HepG2 (cell line): ENCODE results near the gene DNAJC15.

Experiments used
- CHD2 ChIP-seq: IDR thresholded peaks from 2 replicates; pipeline ENCODE4 v1.6.1; 2011; ENCODE audit warnings: low read depth, low read length, improper control_type of control experiment
- ZNF570 ChIP-seq: sonication (generic); formaldehyde crosslinking; IDR thresholded peaks from 2 replicates; pipeline ENCODE4 v1.4.0; 2020; ENCODE audit warnings: mild to moderate bottlenecking, missing genetic modification reagents, borderline replicate concordance

- TF ChIP-seq CHD2 (no peak), ZNF570 (no peak)
Observed at GRCh38 chr13:43110036-43110435, 86.7 kb downstream of the DNAJC15 start.
